HUES64 (cell line): ENCODE results near the gene SLC6A13. TPM values are rescaled to one million over a fixed set of nuclear protein-coding genes. Genes with fewer than 3 reads are reported as not detected.
"Not testable (repeated sequence)": the region's sequence is repeated elsewhere in the genome, so short reads cannot be mapped to it uniquely, and the experiment has no call there.

Experiments used
- H3K27ac ChIP-seq: 2 replicates; pipeline ENCODE4 v1.7.0; 2013; ENCODE audit warnings: low read depth, low read length, inconsistent platforms
- H3K27me3 ChIP-seq: 2 replicates; pipeline ENCODE4 v1.6.1; 2013; ENCODE audit warnings: mild to moderate bottlenecking, low read length; ENCODE audit not compliant: insufficient read depth
- H3K36me3 ChIP-seq: 2 replicates; pipeline ENCODE4 v1.6.1; 2013; ENCODE audit warnings: mild to moderate bottlenecking, low read length; ENCODE audit not compliant: insufficient read depth
- H3K4me1 ChIP-seq: 2 replicates; pipeline ENCODE4 v1.6.1; 2013; ENCODE audit warnings: mild to moderate bottlenecking, low read length, moderate library complexity; ENCODE audit not compliant: insufficient read depth
- H3K4me3 ChIP-seq: 2 replicates; pipeline ENCODE4 v1.5.1; 2013; ENCODE audit warnings: mild to moderate bottlenecking, low read length, moderate library complexity
- H3K9ac ChIP-seq: 2 replicates; pipeline ENCODE4 v1.6.1; 2013; ENCODE audit warnings: mild to moderate bottlenecking, low read depth, low read length
- H3K9me3 ChIP-seq: 2 replicates; pipeline ENCODE4 v1.6.1; 2013; ENCODE audit warnings: low read depth, low read length; ENCODE audit not compliant: insufficient read depth
- WGBS: fragments of 150-250, 120-280 bp; methylation state at CpG from one replicate; pipeline ENCODE4 v1.1.7; 2013; ENCODE audit warnings: missing lambda C conversion rate; 5-methylcytosine and 5-hydroxymethylcytosine counted together
- polyA plus RNA-seq, 2 experiments: library from polyadenylated mRNA; stranded (reverse); fragments of 50-300 nt; gene quantifications; one replicate each; pipeline ENCODE4 v1.2.3, GENCODE V29; 2013

SLC6A13 gene
- not detected for polyA plus RNA-seq (2013, experiment 1 of 2)
- polyA plus RNA-seq (2013, experiment 2 of 2), result not detected

DNA sequence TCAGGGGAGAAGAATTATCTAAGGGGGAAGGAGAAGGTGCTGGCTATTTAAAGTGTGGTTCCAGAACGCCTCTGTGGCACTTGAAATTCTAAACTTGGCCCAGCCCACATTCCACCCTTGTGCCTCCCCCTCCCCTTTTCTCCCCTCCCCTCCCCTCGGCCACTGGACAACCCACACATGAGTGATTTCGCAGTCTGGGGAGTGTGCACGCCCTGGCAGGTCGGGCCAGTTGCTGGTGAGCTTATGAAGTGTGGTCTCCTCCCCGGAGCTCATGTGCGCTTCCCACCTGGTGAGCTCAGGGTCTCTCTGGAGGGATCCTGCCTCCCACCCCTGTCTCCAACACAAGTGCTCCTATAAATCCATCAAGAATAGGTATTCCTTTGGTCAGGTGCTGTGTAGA lies at the start of gene SLC6A13:
Gene SLC6A13, minus strand, starts transcription at position 20 of the 400 bp plus-strand sequence. CDS start 2,784 bp downstream, outside the sequence.
- Histone ChIP-seq H3K36me3 (no peaks in the 10 kb centered on the region), H3K4me1 (peaks cover 4% of the 10 kb centered on the region; the same call in 1 of the 2 replicates), H3K27me3 (no peaks in the 10 kb centered on the region), H3K9ac (no peak within 1 kb of the TSS), H3K9me3 (no peaks in the 10 kb centered on the region), H3K4me3 (no peak within 1 kb of the TSS), H3K27ac (no peak within 1 kb of the TSS)
- WGBS, result 62% methylated on average over 7 of the region's 7 CpGs

DNA sequence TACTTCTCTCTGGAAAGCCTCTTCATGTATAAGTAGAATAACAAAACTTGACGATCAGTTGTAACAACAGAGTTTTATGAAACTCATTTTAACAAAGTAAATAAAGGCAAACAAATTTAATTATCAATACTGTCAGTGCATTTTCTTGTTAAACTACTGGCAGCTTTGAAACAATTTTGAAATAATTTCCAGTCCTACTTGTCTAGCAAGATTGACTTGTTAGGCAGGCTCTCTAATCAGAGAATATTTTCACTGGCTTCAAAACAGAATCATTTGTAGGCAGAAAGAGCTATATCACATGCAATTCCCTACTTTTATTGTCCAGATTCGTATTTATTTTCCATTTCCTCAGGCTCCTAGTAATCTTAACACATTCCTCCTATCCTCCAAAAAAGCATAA lies 45.9 kb upstream of the SLC6A13 start:
- no peaks in the 10 kb centered on the region for H3K9me3 ChIP-seq
- no peak overlapping the region for H3K27ac ChIP-seq
- H3K9ac ChIP-seq, result no peak overlapping the region
- no peaks in the 10 kb centered on the region for H3K27me3 ChIP-seq
- 93% methylated on average over 1 of the region's 2 CpGs for WGBS
- peaks cover 99% of the 10 kb centered on the region for H3K36me3 ChIP-seq
- no peaks in the 10 kb centered on the region for H3K4me1 ChIP-seq
- no peak overlapping the region for H3K4me3 ChIP-seq

DNA sequence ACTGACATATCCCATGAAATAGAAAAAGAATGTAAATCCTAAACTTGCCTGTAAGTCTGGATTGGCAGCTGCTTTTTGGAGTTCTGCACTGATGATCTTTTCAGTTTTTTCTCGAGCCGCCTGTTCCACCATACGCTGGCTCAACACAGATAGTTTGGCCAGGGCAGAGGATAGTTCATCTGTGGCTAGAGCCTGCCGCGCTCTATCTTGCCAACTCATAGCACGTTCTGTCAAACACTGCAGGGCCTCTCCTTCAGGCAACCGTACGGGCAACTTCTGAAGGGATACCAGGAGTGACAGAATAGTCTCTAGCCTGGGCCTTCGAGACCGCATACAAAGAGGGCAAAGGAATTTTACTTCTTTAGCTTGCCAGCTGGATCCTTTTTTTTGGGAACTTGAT lies 44.8 kb upstream of the SLC6A13 start:
- Histone ChIP-seq H3K36me3 (peaks cover 93% of the 10 kb centered on the region), H3K27ac (no peak overlapping the region), H3K4me3 (no peak overlapping the region), H3K9ac (no peak overlapping the region), H3K9me3 (no peaks in the 10 kb centered on the region), H3K4me1 (no peaks in the 10 kb centered on the region), H3K27me3 (no peaks in the 10 kb centered on the region)
- WGBS, result 92% methylated on average over 10 of the region's 10 CpGs

DNA sequence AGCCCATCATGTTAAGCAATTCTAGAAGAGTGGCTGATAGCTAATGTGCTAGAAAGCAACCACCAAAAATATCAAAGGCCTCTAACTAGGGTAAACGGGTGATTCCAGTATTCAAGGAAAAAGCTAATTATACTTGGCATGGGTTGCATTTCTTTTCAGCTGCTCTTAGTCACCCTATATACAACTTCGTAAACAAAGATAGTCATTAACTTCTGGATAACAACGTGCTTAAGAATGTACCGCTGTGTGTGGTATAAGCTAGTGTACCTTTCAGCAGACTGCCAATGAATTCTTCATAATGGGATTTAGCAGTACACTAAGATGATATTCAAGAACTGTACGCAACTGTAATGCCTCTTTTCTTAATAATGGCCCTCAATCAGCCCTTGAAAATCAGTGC lies 42.2 kb upstream of the SLC6A13 start:
- H3K36me3 ChIP-seq, result peaks cover 67% of the 10 kb centered on the region
- H3K27me3 ChIP-seq, result no peaks in the 10 kb centered on the region
- H3K4me3 ChIP-seq, result no peak overlapping the region
- H3K9me3 ChIP-seq, result no peaks in the 10 kb centered on the region
- H3K27ac ChIP-seq, result no peak overlapping the region
- WGBS, result 98% methylated on average over 5 of the region's 5 CpGs
- no peaks in the 10 kb centered on the region for H3K4me1 ChIP-seq
- H3K9ac ChIP-seq, result no peak overlapping the region

DNA sequence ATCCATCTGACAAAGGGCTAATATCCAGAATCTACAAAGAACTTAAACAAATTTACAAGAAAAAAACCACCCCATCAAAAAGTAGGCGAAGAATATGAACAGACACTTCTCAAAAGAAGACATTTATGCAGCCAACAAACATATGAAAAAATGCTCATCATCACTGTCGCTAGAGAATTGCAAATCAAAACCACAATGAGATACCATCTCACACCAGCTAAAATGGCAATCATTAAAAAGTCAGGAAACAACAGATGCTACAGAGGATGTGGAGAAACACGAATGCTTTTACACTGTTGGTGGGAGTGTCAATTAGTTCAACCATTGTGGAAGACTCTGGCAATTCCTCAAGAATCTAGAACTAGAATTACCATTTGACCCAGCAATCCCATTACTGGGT lies 40.1 kb upstream of the SLC6A13 start:
- WGBS, result 93% methylated on average over 3 of the region's 3 CpGs
- H3K4me3 ChIP-seq, H3K9ac ChIP-seq, H3K4me1 ChIP-seq, H3K9me3 ChIP-seq, H3K27me3 ChIP-seq, H3K27ac ChIP-seq: not testable (repeated sequence)
- peaks cover 47% of the 10 kb centered on the region for H3K36me3 ChIP-seq

DNA sequence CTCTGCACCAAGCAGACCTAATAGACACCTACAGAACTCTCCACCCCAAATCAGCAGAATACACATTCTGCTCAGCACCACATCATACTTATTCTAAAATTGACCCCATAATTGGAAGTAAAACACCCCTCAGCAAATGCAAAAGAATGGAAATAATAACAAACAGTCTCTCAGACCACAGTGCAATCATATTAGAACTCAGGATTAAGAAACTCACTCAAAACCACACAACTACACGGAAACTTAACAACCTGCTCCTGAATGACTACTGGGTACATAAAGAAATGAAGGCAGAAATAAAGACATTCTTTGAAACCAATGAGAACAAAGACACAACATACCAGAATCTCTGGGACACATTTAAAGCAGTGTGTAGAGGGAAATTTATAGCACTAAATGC lies 37.5 kb upstream of the SLC6A13 start:
- not testable (repeated sequence) for H3K4me3 ChIP-seq, H3K9ac ChIP-seq, H3K27me3 ChIP-seq, H3K9me3 ChIP-seq, H3K4me1 ChIP-seq, H3K27ac ChIP-seq
- WGBS, result no CpG with 5 or more reads among the region's 1 CpG
- peaks cover 44% of the 10 kb centered on the region for H3K36me3 ChIP-seq

DNA sequence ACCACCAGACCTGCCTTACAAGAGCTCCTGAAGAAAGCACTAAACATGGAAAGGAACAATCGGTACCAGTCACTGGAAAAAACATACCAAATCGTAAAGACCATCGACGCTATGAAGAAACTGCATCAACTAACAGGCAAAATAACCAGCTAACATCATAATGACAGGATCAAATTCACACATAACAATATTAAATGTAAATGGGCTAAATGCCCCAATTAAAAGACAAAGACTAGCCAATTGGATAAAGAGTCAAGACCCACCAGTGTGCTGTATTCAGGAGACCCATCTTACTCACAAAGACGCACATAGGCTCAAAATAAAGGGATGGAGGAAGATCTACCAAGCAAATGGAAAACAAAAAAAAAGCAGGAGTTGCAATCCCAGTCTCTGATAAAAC lies 36.9 kb upstream of the SLC6A13 start:
- WGBS, result 94% methylated on average over 5 of the region's 5 CpGs
- peaks cover 44% of the 10 kb centered on the region for H3K36me3 ChIP-seq
- not testable (repeated sequence) for H3K27me3 ChIP-seq

DNA sequence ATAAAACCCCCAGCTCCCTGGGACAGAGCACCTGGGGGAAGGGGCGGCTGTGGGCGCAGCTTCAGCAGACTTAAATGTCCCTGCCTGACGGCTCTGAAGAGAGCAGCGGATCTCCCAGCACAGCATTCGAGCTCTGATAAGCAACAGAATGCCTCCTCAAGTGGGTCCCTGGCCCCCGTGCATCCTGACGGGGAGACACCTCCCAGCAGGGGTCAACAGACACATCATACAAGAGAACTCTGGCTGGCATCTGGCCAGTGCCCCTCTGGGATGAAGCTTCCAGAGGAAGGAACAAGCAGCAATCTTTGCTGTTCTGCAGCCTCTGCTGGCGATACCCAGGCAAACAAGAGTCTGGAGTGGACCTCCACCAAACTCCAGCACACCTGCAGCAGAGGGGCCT lies 35.4 kb upstream of the SLC6A13 start:
- not testable (repeated sequence) for H3K4me3 ChIP-seq, H3K9me3 ChIP-seq, H3K27me3 ChIP-seq, H3K27ac ChIP-seq, H3K4me1 ChIP-seq, H3K9ac ChIP-seq
- H3K36me3 ChIP-seq, result peaks cover 39% of the 10 kb centered on the region
- WGBS, result 90% methylated on average over 8 of the region's 8 CpGs

More for the DNA sequence above, 36.9 kb upstream of the SLC6A13 start:
- not testable (repeated sequence) for H3K9ac ChIP-seq, H3K27ac ChIP-seq, H3K4me3 ChIP-seq, H3K9me3 ChIP-seq, H3K4me1 ChIP-seq

DNA sequence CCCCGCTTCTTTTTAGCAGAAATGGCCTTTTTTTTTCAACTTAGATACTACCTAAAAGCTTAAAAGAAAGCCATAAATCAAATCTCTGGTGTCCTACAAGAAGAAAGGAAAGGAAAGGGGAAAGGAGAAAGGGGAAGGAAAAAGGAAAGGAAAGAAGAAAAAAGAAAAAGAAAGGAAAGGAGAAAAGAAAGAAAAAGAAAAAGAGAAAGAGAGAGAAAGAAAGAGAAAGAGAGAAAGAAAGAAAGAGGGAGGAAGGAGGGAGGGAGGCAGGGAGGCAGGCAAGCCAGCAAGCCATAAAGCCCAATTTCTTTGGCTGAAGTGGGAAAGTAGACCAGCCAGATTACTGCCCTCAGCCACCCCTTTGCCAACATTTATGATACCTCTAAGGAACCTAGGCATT lies 32.5 kb upstream of the SLC6A13 start:
- H3K36me3 ChIP-seq, result peaks cover 67% of the 10 kb centered on the region
- H3K4me1 ChIP-seq, result no peaks in the 10 kb centered on the region
- no peak overlapping the region for H3K9ac ChIP-seq
- no peaks in the 10 kb centered on the region for H3K27me3 ChIP-seq
- no peak overlapping the region for H3K4me3 ChIP-seq
- 92% methylated on average over 1 of the region's 1 CpG for WGBS
- H3K27ac ChIP-seq, result no peak overlapping the region
- H3K9me3 ChIP-seq, result no peaks in the 10 kb centered on the region

DNA sequence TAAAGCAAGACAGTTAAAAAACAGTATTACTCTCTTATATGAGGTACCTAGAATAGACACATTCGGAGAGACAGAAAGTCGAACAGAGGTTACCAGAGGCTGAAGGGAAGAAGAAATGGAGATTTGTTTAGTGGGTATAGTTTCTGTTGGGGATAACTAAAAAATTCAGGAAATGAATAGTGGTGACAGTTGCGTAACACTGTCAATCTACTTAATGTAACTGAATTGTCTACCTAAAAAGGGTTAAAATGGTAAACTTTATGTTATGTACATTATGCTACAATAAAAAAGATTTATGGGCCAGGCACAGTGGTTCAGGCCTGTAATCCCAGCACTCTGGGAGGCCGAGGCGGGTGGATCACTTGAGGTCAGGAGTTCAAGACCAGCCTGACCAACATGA lies 30.6 kb upstream of the SLC6A13 start:
- no peak overlapping the region for H3K9ac ChIP-seq
- 94% methylated on average over 5 of the region's 5 CpGs for WGBS
- no peak overlapping the region for H3K4me3 ChIP-seq
- no peaks in the 10 kb centered on the region for H3K9me3 ChIP-seq
- no peaks in the 10 kb centered on the region for H3K27me3 ChIP-seq
- no peaks in the 10 kb centered on the region for H3K4me1 ChIP-seq
- peaks cover 74% of the 10 kb centered on the region for H3K36me3 ChIP-seq
- H3K27ac ChIP-seq, result no peak overlapping the region

DNA sequence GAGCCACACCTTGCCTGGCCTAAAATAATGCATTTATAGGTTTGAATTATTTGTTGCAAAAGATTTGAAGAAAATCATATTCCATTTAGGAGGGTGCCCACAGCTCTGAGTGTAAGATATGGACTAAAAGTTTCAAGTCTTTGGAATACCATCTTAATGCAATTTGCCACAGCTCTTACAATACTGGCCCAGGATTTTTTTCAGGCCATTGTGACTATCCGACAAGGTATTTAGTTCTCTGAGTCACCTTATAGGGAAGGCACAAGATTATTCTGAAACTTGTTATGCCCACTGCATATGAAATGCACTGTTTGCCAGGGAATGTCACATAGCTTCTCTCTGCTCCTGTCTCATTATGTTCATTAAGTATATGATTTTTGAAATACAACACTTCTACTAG lies 29.6 kb upstream of the SLC6A13 start:
- Histone ChIP-seq H3K9me3 (no peaks in the 10 kb centered on the region), H3K4me3 (no peak overlapping the region), H3K4me1 (no peaks in the 10 kb centered on the region), H3K9ac (no peak overlapping the region), H3K36me3 (peaks cover 69% of the 10 kb centered on the region), H3K27ac (no peak overlapping the region), H3K27me3 (no peaks in the 10 kb centered on the region)
- 94% methylated on average over 1 of the region's 1 CpG for WGBS

DNA sequence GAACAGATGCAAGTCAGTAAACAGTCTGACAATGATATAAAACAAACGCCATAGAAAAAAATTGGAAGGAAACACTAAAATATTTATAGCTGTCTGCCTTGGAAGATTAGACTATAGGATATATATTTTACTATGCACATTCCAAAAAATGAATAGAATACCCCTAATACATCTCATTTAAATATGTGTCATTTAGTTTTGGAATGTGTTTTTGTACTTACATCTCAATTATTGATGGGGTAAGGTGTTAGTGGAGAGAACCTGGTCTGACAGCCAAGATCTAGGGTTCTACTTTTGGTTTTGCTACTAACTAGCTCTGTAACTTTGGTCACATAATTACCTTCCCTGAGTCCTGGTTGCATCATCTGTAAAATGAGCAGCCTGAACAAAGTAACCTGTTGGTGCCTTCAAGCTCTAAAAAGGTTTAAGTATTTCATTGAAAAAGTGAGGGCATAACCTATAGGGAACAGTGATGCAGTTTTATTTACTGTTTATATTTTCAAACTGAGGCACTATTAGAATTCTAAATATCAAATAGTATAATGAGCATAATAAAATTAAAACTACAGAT lies 28.6 kb upstream of the SLC6A13 start:
- whole genome bisulfite sequencing, result 100% methylated on average over 1 of the region's 1 CpG

More for the DNA sequence above, 28.6 kb upstream of the SLC6A13 start:
- H3K9ac ChIP-seq, result no peak overlapping the region
- H3K36me3 ChIP-seq, result peaks cover 63% of the 10 kb centered on the region
- H3K4me3 ChIP-seq, result no peak overlapping the region
- no peaks in the 10 kb centered on the region for H3K9me3 ChIP-seq
- H3K27ac ChIP-seq, result no peak overlapping the region
- no peaks in the 10 kb centered on the region for H3K27me3 ChIP-seq
- no peaks in the 10 kb centered on the region for H3K4me1 ChIP-seq
